Measurements from ENCODE around the gene OSBP2. TPM values are rescaled to one million over a fixed set of nuclear protein-coding genes. Genes with fewer than 3 reads are reported as not detected.

The OSBP2 gene
- total RNA-seq, 1 donor from 2014 or later = 2.4 TPM

- Mint-ChIP-seq H3K27ac (ENCODE audit: unreplicated experiment) (peak overlapping the region; percentile 90), H3K36me3 (ENCODE audit: low read depth) (no peaks in the 10 kb centered on the region), H3K9me3 (ENCODE audit: low read depth) (no peaks in the 10 kb centered on the region), H3K27me3 (ENCODE audit: low read depth) (no peaks in the 10 kb centered on the region), H3K4me1 (ENCODE audit: low read depth) (peaks cover 16% of the 10 kb centered on the region), H3K4me3 (ENCODE audit: unreplicated experiment) (no peak overlapping the region)
- TF ChIP-seq, protein P1, sequence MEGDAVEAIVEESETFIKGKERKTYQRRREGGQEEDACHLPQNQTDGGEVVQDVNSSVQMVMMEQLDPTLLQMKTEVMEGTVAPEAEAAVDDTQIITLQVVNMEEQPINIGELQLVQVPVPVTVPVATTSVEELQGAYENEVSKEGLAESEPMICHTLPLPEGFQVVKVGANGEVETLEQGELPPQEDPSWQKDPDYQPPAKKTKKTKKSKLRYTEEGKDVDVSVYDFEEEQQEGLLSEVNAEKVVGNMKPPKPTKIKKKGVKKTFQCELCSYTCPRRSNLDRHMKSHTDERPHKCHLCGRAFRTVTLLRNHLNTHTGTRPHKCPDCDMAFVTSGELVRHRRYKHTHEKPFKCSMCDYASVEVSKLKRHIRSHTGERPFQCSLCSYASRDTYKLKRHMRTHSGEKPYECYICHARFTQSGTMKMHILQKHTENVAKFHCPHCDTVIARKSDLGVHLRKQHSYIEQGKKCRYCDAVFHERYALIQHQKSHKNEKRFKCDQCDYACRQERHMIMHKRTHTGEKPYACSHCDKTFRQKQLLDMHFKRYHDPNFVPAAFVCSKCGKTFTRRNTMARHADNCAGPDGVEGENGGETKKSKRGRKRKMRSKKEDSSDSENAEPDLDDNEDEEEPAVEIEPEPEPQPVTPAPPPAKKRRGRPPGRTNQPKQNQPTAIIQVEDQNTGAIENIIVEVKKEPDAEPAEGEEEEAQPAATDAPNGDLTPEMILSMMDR (IDR thresholded peaks at IDR 0.05) = no peak
- DNase-seq (ENCODE audit: low spot score) = peak; percentile 68
Observed at GRCh38 chr22:30869667-30870395, 175.2 kb downstream of the OSBP2 start.

GRCh38 chr22:30870451-30871345 is 176.0 kb downstream of the OSBP2 start:
- DNase-seq (ENCODE audit: low spot score) = peak; percentile 49
- H3K36me3 Mint-ChIP-seq (ENCODE audit: low read depth) = no peaks in the 10 kb centered on the region
- H3K4me1 Mint-ChIP-seq (ENCODE audit: low read depth) = peaks cover 16% of the 10 kb centered on the region
- H3K27ac Mint-ChIP-seq (ENCODE audit: unreplicated experiment) = no peak overlapping the region
- no peak overlapping the region for H3K4me3 Mint-ChIP-seq (ENCODE audit: unreplicated experiment)
- no peaks in the 10 kb centered on the region for H3K9me3 Mint-ChIP-seq (ENCODE audit: low read depth)
- TF ChIP-seq, protein P1 (IDR thresholded peaks at IDR 0.05) = no peak
- H3K27me3 Mint-ChIP-seq (ENCODE audit: low read depth) = no peaks in the 10 kb centered on the region

GRCh38 chr22:30871391-30872284 is 177.0 kb downstream of the OSBP2 start:
- no peaks in the 10 kb centered on the region for H3K27me3 Mint-ChIP-seq (ENCODE audit: low read depth)
- H3K27ac Mint-ChIP-seq (ENCODE audit: unreplicated experiment) = no peak overlapping the region
- H3K4me3 Mint-ChIP-seq (ENCODE audit: unreplicated experiment) = no peak overlapping the region
- DNase-seq (ENCODE audit: low spot score) = peak; percentile 50
- no peaks in the 10 kb centered on the region for H3K36me3 Mint-ChIP-seq (ENCODE audit: low read depth)
- TF ChIP-seq, protein P1 (IDR thresholded peaks at IDR 0.05) = no peak
- no peaks in the 10 kb centered on the region for H3K9me3 Mint-ChIP-seq (ENCODE audit: low read depth)
- H3K4me1 Mint-ChIP-seq (ENCODE audit: low read depth) = peaks cover 16% of the 10 kb centered on the region

DNA sequence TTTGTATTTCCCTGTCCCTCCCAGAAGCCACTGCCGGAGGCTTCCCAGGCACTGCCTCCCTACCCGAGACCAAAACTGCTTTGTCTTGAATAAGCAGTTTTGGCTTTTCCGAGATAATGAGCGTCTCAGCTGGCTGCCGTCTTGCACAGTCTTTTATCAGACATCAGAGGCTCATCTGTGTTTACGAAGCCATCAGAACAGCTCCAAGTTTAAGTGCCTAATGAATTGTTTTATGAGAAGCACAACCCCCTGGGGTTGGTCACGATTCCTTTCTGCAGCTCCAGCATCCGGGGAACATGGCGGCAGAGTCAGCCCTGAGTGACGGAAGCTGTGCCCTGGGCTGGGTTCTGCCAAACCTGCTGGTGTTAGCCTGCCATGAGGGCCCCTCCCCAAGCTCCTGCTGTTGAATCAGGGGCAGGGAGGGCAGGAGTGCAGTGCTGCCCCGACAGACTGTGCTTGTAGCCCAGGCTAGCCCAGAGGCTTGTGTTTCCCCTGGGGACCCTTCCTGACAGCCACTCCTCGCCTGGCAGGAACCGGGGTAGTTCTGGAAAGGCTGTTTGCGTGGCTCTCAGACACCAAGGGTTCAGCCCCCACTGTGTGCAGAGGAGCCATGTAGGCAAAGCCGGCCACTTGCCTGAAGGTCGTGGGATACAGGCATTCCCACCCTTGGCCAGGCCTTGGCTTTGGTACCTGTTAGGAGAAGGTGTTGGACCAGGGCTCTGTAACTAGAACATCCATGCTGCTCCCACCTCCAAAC is 177.8 kb downstream of the OSBP2 start:
- Mint-ChIP-seq H3K9me3 (ENCODE audit: low read depth) (no peaks in the 10 kb centered on the region), H3K36me3 (ENCODE audit: low read depth) (no peaks in the 10 kb centered on the region), H3K27me3 (ENCODE audit: low read depth) (no peaks in the 10 kb centered on the region), H3K4me3 (ENCODE audit: unreplicated experiment) (no peak overlapping the region), H3K4me1 (ENCODE audit: low read depth) (peaks cover 19% of the 10 kb centered on the region), H3K27ac (ENCODE audit: unreplicated experiment) (no peak overlapping the region)
- DNase-seq (ENCODE audit: low spot score) = peak; percentile 65
- TF ChIP-seq, protein P1 (IDR thresholded peaks at IDR 0.05) = no peak
